ENCODE data around the gene PRDM5. TPM values are rescaled to one million over a fixed set of nuclear protein-coding genes. Genes with fewer than 3 reads are reported as not detected.

The PRDM5 gene
- total and polyA plus RNA-seq, 10 of the 15 experiments (the other 5 are each of a cell fraction or from before 2014, with no cell fraction given) = 0.07 TPM; not detected in 9

GRCh38 chr4:120685756-120686278, 236.7 kb downstream of the PRDM5 start:
- ATAC-seq (no peak), FAIRE-seq (no peak), DNase-seq (ENCODE audit: low read depth, low spot score) (no peak)
- H3K4me2 ChIP-seq (ENCODE audit: control insufficient read depth, insufficient read depth) = no peak overlapping the region
- no peaks in the 10 kb centered on the region for H4K20me1 ChIP-seq (ENCODE audit: control insufficient read depth, insufficient read depth)
- in situ Hi-C loops (cut with MboI) = no loop called here
- no peaks in the 10 kb centered on the region for H3K4me1 ChIP-seq (ENCODE audit: control insufficient read depth, insufficient read depth, low read length)
- BruUV-seq (replicated peaks) = no TSS peak
- intact Hi-C loops (cut with micrococcal nuclease; ENCODE audit: unreplicated experiment) = no loop called here
- no peaks in the 10 kb centered on the region for H3K9me3 ChIP-seq (replicated peaks; ENCODE audit: control insufficient read depth, insufficient read depth, low read length)
- H3K27ac ChIP-seq (ENCODE audit: control insufficient read depth, insufficient read depth) = no peak overlapping the region
- 0% methylated on average over 2 of the region's 2 CpGs for WGBS (ENCODE audit: insufficient coverage, insufficient replicate concordance, low lambda C conversion rate, missing lambda C conversion rate)
- ChIA-PET CTCF (interaction anchor here (0.6 kb wide), 1 partner anchor 14 kb away, joined by 3 read pairs; no protein-coding TSS in a partner anchor), SMC1A (ENCODE audit: uncharacterized antibody, unreplicated experiment) (no interaction called here), RAD21 (ENCODE audit: unreplicated experiment) (no interaction called here), POLR2A (no interaction called here)
- no peak overlapping the region for H2AFZ ChIP-seq (ENCODE audit: control insufficient read depth, low read depth, low read length)
- H3K4me3 ChIP-seq = no peak overlapping the region
- H3K27me3 ChIP-seq (replicated peaks in 1 of 2; ENCODE audit: control insufficient read depth in 2 of 2, insufficient read depth in 2 of 2, low read length in 1 of 2) = no peaks in the 10 kb centered on the region
- H3K9ac ChIP-seq (ENCODE audit: control insufficient read depth, insufficient read depth, low read length) = no peak overlapping the region
- no peaks in the 10 kb centered on the region for H3K36me3 ChIP-seq (ENCODE audit: control insufficient read depth in 2 of 2, insufficient read depth in 2 of 2, low read length in 1 of 2)
- no peaks in the 10 kb centered on the region for H3K79me2 ChIP-seq (ENCODE audit: control insufficient read depth, insufficient read depth, low read length)
- TF ChIP-seq ZBTB4 (CRISPR knock-in tag; IDR thresholded peaks at IDR 0.05) (no peak), PML (IDR thresholded peaks at IDR 0.05; ENCODE audit: low read length) (no peak), BHLHE40 (IDR thresholded peaks at IDR 0.05; ENCODE audit: borderline replicate concordance in 1 of 2, low read depth in 2 of 2, low read length in 1 of 2) (no peak), RFX5 (IDR thresholded peaks at IDR 0.05; ENCODE audit: low read depth, low read length) (no peak), TARDBP (IDR thresholded peaks at IDR 0.05; ENCODE audit: borderline replicate concordance) (no peak)
- TF ChIP-seq, protein P1, sequence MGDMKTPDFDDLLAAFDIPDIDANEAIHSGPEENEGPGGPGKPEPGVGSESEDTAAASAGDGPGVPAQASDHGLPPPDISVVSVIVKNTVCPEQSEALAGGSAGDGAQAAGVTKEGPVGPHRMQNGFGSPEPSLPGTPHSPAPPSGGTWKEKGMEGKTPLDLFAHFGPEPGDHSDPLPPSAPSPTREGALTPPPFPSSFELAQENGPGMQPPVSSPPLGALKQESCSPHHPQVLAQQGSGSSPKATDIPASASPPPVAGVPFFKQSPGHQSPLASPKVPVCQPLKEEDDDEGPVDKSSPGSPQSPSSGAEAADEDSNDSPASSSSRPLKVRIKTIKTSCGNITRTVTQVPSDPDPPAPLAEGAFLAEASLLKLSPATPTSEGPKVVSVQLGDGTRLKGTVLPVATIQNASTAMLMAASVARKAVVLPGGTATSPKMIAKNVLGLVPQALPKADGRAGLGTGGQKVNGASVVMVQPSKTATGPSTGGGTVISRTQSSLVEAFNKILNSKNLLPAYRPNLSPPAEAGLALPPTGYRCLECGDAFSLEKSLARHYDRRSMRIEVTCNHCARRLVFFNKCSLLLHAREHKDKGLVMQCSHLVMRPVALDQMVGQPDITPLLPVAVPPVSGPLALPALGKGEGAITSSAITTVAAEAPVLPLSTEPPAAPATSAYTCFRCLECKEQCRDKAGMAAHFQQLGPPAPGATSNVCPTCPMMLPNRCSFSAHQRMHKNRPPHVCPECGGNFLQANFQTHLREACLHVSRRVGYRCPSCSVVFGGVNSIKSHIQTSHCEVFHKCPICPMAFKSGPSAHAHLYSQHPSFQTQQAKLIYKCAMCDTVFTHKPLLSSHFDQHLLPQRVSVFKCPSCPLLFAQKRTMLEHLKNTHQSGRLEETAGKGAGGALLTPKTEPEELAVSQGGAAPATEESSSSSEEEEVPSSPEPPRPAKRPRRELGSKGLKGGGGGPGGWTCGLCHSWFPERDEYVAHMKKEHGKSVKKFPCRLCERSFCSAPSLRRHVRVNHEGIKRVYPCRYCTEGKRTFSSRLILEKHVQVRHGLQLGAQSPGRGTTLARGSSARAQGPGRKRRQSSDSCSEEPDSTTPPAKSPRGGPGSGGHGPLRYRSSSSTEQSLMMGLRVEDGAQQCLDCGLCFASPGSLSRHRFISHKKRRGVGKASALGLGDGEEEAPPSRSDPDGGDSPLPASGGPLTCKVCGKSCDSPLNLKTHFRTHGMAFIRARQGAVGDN (IDR thresholded peaks at IDR 0.05) = no peak
- TF ChIP-seq, protein P2, sequence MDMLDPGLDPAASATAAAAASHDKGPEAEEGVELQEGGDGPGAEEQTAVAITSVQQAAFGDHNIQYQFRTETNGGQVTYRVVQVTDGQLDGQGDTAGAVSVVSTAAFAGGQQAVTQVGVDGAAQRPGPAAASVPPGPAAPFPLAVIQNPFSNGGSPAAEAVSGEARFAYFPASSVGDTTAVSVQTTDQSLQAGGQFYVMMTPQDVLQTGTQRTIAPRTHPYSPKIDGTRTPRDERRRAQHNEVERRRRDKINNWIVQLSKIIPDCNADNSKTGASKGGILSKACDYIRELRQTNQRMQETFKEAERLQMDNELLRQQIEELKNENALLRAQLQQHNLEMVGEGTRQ (IDR thresholded peaks at IDR 0.05; ENCODE audit: borderline replicate concordance, low read depth, low read length) = no peak
- TF ChIP-seq, protein P3, sequence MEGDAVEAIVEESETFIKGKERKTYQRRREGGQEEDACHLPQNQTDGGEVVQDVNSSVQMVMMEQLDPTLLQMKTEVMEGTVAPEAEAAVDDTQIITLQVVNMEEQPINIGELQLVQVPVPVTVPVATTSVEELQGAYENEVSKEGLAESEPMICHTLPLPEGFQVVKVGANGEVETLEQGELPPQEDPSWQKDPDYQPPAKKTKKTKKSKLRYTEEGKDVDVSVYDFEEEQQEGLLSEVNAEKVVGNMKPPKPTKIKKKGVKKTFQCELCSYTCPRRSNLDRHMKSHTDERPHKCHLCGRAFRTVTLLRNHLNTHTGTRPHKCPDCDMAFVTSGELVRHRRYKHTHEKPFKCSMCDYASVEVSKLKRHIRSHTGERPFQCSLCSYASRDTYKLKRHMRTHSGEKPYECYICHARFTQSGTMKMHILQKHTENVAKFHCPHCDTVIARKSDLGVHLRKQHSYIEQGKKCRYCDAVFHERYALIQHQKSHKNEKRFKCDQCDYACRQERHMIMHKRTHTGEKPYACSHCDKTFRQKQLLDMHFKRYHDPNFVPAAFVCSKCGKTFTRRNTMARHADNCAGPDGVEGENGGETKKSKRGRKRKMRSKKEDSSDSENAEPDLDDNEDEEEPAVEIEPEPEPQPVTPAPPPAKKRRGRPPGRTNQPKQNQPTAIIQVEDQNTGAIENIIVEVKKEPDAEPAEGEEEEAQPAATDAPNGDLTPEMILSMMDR (IDR thresholded peaks at IDR 0.05 in 2 of 3, conservative IDR thresholded peaks at IDR 0.05 in 1 of 3; ENCODE audit: control insufficient read depth in 2 of 3, extremely low read depth in 1 of 3, insufficient read depth in 1 of 3, low read depth in 3 of 3, low read length in 3 of 3) = no peak
